ENCODE measurements around the gene GNG4.

The GNG4 gene

DNA sequence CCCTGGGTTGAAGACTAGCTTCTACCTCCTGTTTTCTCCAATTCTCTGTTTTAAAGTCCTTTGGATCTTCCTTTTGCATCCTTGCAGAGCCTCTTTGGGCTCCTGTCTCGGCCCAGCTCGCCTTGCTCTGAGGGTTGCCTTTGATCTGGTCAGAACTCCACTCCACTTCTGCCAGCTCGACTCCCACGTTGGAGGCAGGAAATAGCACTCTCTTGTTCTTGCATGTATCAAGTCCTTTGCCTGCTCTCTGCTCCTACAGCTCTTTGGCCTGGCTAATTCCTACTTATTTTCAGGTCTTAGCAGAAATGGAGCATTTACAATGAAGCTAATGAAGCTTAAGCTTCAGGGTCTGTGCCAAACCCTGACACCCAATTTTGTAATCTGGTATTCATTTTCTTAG is 124.3 kb downstream of the GNG4 start:
- DNase-seq, result no peak

DNA sequence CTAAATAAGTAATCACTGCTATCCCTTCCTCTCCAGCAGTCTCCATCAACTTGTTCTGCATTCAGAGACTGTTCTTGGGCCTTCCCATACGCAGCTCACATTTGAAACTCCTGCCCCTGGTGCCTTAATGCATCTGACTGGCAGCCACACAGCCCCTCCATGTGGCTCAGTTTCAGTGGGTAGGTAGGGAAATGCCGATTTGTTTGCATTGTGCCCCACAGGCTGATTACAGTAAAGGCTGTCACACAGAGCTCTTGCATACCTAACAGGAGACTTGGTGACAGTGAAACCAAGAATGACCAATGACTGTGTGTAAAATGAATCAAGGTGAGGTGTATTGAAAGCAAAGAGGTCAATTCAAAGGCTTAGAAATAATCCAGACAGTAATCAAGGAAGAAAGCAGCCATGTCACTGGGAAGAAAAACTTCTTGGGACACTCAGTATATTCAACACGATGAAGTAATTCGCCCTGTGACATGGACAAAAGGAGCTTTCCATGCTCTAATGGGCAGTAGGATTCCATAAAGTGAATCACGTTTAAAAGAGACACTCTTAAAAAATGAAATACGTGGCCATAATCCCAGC is 132.6 kb downstream of the GNG4 start:
- DNase-seq, result no peak

DNA sequence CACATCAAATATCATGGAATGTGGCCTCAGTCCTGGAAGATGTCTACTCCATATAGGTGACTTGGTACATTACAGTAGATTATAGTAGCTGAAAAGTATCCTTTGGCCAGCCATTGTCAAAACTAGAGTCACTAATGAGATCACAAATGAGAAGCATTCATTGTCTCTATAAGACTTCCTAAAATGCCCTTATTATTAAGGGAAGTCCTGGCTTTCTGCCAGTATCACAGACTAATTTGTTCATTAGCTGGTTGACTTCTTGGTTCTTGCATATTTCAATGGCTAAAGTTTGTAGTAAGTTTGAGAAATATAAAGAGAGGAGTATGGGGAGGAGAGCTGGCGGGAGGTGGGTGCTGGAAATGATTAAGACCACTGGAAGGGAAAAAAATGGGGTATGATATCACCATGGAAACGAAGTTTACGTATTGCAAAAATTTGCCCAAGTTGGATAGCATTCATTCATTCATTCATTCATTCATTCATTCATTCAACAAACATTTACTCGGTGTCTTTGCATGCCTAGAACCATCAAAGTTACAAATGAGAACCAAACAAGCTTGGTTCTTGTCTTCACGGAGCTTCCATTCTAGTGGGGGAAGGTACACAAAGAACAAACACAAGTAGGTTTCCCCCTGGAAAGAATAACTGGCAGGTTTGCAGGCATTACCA is 133.6 kb downstream of the GNG4 start:
- no peak for DNase-seq

DNA sequence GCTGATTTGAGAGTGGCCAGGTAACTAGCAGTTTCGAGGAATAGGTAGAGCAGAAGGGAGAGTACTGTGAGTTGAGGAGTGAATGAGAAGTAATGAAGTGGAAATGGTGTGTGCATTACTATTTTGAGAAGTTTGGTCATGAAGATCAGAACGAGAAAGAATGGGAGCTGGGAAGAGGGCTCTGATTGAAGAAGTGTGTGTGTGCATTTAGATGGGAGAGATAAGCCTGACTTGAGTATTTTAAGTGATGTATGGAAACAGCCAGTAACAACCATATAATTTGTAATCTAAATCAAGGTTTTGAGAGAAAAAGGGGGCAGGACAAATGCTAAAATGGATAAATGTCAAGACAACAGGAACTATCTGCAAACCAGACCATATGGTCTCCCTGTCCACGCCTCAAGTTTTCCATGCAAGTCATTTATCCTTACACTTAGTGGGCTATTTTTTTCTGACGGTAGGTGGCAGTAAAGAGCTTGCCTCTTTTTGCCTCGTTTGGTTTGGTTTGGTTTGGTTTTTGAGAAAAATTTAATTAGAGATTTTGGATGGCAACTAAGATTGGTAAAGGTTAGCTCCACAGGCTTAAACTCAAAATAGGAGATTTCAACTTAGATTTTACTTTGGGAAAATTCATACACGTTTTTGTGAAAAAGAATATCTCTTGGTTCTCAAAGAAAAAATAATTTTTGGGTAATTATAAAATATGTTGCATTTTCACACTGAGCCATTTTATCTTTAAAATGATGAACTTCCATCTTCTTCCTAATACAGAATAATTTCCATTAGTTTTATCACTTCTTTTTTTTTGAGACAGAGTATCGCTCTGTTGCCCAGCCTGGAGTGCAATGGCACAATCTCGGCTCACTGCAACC is 135.9 kb downstream of the GNG4 start:
- peak; percentile 26 for DNase-seq

DNA sequence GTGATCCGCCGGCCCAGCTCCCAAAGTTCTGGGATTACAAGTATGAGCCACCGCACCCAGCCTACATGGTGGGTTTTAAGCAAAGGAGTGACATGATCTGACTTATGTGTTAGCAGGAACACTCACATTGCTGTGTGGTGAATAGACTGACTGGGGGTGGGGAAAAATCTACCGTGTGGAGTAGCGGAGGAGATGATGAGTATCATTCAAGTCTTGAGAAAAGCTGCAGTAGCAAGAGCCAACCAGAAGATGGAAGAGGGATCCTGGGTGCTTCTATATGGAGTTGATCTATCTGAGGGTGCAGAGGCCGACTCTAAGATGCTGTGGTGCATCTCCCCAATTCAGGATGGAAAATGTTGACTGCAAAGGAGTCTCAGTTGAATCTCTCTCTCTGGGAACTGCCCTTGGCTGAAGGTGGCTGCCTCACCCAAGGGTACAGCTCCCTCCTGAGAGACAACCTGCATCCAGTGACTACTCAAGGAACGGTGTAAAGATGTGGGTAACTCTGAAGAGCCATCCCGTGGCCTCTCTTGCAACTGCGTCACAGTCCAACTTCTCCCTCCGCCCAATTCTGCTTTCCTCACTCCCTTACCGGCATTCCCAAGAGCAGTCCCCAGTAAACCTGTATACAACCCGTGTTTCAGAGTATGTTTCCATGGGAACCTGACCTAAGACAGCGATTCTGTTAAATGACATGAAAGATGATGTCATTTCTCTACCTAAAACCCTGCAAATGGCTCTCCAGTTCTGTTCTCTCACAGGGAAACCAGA is 137.9 kb downstream of the GNG4 start:
- DNase-seq, result no peak

DNA sequence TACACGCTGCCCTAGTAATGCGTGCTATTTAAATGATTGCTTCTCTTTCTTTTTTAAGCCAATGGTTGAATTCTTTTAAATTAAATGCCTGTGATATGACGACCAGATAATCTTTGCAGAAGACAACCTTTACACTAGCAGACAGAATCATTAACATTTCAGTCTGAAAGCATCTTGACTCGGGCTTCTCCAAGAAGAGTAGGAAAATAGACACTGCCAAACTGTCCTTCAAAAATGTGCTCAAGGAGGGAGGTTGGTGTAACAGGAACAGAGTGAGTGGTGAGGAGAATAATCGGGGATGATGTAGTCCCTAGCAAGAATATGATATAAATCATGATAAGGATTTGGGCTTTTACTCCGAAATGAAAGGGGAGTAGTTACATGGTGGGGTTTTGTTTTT is 138.8 kb downstream of the GNG4 start:
- DNase-seq, result no peak

DNA sequence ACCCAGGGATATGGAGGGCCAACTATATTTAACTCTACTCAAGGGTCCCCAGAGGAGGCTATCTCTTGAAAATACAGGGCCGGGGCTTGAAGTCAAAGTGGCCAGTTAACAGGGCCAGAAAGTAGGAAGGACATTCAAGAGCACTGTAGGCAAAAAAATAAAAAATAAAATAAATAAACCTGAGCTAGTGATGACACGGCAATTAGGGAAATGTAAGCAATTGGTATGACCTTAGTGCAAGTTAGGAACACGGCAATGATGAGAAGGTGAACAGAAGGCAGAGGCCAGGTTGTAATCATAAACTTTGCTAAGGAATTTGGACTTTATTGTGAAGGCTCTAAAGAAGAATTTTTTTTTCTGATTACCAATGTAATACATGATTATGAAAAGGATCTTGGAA is 142.0 kb downstream of the GNG4 start:
- no peak for DNase-seq

DNA sequence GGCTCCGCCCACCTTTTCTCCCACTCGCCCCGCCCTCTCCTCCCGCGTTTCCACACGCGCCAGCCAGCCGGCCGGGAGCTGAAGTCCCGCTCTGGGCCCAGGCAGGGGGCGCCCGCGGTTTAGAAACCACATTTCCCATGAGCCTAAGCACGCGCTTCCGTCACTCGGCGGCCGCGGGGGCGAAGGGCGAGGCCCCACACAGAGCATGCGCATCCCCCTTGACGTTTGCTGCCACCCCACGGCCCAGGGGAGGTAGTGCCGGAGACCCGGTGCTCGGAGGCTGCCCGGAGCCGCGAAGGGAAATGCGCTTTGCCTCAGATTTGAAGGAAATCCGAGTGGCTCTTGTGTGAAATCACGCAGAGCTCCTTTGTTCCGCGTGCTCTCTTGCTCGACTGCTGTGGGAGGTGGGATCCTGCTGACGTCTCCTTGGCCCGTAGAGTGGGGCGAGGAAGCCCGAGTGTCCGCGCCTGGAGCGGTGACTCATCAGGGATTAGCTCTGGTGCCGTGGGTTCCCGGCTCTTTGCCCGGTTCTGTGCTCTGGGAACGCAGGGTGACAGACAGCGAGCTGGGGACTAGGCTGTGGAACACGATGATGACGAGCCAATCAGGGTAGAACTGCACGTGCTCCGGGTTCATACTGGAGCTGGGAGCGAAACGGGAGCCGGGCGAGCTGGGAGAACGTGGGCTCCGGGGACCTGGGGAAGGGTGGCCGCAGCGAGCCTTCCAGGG is 144.9 kb downstream of the GNG4 start:
- DNase-seq, result peak; percentile 99

DNA sequence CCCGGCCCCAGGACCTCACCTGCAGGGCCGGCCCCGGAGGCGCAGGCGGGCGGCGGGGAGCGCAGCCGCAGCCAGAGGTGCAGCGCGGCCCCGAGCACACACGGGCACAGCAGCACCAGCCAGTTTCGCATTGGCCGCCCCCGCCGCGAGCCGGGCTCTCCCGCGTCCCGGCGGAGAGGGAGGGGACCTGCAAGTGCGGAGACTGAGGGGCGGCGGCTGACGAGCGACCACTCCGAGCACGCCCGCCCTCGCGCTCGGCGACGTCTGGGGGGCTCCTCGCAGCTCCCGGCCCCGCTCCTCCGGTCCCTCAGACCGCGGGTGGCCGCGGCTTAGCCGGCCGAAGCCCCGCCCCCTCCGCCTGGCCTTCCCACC is 145.5 kb downstream of the GNG4 start, which contains the start of gene B3GALNT2:
Gene B3GALNT2 (minus strand): TSS at position 331 of the 372 bp plus-strand sequence. CDS start 200 bp downstream, at position 131.
- no peak for DNase-seq

DNA sequence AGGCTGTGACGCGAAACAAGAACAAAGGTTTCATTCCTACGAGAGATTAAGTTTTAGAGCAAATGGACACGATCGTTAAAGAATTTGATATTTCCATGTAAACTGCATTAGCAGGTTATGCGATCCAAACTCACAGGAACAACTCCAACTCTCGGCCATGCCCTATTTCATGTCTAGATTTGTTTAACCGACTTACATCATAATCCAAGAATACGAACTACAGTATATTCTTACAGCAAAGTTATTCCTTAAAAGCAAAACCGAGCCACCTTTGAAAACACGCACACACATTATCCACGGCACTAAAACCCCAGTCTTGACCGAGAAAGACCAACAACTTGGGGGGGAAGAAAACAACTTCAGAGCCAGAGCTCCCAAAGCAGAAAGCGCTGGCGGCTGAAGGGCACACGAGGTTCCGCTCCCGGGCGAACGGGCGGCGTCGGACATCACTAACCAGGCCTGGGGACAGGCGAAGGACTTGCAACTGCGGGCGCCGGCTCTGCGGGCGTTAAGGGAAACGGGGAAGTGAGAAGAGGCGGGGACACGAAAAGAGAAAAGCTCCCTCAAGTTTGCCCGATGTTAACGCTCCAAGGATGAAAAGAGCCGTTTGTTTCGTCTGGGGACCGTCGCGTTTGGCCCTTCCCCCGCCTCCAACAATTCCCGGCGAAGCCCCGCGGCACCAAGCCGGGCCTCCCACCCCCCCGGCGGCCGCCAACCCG is 146.0 kb downstream of the GNG4 start:
- peak; percentile 43 for DNase-seq

DNA sequence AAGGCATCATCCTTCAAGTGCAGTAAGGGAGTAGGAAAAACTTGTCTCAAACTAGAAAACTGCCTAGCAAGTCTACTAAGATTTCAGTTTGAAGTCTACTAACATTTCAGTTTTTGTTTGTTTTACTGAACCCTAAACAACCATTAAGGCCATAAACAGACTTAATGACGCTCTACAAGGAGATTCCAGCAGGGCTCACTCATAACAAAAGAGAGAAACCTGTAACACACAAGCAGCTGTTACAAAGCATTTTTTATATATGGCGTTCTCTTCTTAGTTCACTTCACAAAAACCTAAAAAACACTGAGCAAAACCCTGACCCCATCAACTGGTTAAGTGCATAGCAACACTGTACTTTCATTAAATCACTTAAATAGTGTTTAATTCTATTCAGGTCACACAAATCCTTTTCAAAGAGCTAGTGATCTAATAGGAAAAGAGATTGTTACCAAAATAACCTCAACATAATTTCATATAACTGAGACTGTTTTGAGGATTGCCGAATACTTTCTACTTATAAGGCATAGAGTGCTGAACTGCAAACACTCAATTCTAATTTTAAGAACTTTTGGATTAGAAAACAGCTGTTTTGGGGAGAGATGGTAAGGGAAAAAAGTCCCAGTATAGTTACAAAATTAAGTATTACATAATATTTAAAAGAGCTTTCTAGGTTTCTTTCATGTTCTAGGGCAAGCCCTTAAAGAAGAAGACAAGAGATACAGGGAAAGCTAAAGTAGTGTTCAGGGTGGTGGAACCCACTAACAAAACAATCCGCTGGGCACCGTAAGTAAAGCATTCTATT is 146.8 kb downstream of the GNG4 start:
- no peak for DNase-seq

DNA sequence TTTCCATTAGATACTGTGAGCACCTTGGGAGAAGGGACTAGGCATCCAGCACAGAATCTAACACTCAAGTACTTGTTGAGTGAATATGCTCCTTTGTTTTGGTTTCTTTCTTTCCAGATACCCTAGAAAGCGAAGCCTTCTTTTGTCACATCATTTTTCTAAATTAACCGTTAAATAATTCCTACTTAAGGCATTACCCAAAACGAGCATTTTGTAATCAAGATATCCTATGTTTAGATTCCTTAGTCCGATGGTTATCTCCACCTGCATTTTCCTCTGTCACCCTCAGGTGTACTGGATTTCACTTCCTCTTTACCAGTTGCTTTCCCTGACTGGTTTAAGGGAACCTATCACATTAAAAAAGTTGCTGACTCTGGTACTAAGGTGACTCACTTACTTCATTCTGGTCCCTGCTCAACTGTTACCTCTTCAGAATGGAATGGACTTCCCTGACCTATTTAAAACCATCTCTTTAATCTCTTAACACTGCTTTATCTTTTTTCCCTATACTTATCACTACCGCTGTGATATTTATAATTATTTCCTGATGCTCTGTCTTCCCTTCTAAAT is 148.5 kb downstream of the GNG4 start:
- no peak for DNase-seq
